GM18870 (cell line): ENCODE results near the gene PRR22.
A peak's percentile ranks its signal among the peaks of the same experiment; 100 is the strongest.

Experiments
- ATAC-seq: cut with Tn5 transposase; IDR thresholded peaks from one replicate; pipeline ENCODE4 v1.9.1; 2021; ENCODE audit warnings: moderate library complexity; ENCODE audit not compliant: unreplicated experiment

Gene PRR22

DNA sequence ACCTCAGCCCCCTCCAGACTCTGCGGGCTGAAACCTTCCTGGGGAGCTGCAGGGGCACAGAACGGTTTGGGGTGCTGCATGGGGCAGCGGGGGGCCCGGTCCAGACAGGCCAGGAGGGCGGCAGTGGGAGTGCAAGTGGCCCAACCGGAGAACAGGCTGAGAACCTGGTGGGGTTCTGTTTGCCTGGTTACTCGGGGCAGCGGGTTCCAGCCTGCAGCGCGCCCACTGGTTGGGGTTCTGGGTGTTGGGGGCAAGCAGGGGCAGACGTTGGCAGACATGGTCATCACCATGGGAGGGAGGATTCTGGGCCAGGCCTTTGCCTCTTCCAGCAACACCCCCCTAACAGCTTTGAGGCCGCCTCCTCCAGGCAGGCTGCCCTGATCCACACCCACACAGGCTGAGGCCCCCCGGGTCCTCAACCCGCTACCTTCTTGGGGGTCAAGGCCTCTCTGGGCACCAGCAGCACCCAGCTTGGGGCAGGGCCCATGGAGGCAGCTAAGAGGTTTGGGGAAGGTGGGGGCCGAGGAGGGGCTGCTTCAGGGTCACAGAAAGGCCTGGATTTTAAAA is at the start of gene PRR22:
Gene PRR22 (minus strand): TSS at position 166 of the 567 bp plus-strand sequence. CDS start 86 bp downstream, at position 80.
- no peak for ATAC-seq

DNA sequence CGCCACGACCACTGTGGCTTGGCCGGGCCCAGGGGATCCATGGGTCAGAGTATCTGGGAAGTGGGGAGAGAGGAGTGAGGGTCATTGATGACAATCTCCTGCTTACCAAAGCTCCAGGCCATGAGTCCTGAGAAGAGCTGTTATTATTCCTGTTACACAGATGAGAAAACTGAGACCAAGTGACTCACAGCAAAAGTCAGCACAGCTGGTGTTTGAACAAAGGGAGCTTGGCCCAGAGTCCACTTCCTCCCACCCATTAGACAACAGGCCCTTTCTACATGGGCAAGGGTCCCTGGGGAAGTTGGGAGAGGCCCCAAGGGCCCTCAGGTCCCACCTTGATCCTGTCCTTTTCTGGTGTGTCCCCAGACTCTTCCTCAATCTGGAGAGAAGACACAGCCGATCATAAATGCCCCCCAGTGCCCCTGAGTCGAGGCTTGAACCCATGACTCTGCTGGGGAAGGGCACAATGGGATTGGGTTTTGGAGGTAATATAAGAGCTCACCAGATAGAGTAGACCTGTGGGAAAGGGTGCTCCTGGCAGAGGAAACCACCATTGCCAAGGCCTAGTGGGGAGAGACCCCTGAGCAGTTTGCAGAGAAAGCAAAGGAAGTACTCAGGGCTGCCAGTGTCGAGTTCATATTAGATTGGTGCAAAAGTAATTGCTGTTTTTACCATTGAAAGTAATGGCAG is 48.1 kb upstream of the PRR22 start:
- ATAC-seq, result no peak

DNA sequence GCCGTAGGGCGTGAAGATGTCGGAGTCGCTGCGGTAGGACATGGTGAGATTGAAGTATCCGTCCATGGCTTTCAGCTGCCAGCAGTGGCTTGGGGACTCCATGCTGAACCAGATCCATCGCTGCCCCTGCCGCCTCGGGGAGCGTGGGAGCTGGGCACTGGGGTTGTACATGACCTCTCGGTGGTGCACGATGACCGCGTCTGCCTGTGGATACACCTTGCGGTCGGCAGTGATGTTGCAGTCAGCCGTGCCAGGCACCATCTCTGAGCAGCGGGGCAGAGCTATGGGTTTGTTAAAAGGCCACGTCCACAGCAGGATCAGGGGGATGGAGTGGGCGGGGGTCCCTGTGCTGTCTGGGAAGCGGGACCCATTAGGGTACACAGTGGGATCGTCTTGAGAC is 47.5 kb upstream of the PRR22 start:
- no peak for ATAC-seq

DNA sequence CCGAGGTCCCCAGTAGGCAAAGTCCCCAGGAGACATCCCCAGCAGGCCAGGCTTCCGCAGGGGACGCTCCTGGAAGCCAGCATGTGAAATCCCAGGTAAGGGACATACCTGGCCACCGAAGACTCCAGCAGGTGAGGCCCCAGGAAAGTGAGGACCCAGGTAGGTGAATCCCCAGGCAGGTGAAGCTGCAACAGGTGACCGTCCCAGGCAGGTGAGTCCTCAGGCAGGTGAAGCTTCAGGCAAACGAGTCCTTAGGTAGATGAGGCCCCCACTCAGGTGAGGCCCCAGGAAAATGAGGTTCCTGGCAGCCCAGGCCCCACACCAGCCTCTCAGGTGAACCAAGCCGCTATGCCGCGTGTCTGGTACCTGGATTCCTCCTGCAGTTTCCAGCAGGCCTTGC is 46.6 kb upstream of the PRR22 start:
- ATAC-seq, result no peak

DNA sequence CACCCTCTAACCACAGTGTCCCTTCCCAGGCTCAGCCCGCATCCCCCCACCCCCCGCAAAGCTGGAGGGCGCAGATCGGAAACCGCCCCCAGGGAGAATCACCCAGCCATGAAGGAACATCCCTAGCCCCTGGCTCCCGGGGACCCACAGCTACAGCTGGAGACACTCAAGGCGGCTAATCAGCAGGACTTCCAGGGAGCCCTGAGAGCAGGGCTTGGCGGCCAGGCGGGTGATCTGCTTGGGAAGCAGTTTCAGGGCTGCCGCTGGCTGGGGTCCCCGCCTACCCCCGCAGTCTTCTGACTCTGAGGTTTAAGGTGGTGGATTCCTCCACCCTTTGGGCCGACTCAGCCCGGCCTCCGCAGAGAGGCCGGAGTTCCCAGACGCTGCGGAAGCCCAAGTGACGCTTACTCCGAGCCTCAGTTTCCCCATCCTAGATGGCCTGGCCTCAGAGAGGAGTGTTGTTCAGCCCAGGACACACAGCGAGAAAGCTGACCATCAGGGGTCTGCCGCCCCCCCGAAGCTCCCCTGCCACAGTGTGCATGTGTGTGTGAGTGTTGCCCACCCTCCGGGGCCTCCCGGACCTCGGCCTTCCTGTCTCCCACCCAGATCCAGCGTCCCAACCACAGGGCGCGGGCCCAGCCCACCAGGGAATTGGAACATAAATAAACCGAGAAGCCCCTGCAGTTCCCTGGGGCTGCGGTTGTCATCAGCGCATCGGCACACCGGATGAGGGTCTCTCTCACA is 45.2 kb upstream of the PRR22 start:
- ATAC-seq, result no peak

DNA sequence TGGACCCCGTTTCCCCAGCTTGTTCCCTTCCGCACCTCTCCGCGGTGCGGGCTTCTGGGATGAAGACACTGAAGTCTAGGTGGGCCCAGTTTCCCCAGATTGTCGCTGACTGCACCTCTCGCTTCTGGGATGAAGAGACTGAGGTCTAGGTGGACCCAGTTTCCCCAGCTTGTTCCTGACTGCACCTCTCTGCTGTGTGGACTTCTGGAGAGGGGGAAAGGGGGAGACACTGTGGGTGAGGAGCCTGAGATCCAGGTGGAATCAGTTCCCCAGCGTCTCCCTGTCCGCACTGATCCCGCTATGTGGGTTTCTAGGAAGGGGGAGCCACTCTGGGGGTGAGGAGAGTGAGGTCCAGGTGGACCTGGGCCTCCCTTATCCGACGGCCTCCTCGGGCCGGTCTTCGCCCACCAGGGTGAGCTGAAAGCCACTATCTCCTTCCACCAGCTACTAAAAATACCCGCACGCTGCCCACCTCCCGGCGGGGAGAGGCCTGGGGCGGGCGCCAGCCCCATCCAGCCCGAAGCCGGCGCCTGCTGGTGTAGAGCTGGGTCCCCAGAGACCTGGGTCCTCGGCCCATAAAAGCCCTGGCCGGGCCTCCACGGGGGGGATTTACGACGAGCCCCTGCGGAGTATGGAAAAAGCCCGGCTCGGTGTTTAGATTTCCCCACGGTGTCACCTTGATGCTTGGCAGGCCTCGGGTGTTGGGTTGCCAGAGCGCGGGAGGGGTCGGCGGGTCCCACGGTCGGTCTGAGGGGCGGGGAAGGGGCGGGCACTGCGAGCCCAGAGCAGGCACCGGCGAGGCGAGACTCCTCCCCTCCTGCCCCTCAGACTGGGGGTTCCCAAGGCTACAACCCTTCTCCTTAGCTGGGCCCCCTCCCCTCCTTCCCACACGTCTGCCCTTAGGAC is 44.4 kb upstream of the PRR22 start:
- ATAC-seq, result no peak

DNA sequence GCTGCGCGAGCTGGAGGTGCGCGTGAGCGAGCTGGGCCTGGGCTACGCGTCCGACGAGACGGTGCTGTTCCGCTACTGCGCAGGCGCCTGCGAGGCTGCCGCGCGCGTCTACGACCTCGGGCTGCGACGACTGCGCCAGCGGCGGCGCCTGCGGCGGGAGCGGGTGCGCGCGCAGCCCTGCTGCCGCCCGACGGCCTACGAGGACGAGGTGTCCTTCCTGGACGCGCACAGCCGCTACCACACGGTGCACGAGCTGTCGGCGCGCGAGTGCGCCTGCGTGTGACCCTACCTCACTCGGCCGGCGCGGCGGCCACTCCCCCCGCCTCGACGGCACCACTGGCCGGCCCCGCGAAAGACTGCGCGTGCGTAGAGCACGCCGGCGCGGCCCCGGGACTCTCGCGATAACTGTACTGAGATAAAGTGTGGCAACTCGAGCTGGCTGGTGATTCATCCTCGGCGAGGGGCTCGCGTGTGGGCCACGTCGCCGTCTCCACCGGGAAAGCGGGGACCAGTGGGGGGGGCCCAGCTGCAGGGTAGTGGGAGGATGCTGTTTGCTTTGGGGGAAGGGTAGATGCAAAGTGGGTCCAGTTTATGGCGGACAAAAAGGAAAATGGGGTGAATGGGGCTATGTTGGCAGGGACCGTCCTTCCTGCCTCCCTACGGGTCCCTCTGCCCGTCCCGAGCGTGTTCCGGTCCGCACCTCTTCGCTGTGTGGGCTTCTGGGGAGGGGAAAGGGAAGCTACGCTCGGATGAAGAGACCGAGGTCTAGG is 43.5 kb upstream of the PRR22 start:
- peak; percentile 60 for ATAC-seq

DNA sequence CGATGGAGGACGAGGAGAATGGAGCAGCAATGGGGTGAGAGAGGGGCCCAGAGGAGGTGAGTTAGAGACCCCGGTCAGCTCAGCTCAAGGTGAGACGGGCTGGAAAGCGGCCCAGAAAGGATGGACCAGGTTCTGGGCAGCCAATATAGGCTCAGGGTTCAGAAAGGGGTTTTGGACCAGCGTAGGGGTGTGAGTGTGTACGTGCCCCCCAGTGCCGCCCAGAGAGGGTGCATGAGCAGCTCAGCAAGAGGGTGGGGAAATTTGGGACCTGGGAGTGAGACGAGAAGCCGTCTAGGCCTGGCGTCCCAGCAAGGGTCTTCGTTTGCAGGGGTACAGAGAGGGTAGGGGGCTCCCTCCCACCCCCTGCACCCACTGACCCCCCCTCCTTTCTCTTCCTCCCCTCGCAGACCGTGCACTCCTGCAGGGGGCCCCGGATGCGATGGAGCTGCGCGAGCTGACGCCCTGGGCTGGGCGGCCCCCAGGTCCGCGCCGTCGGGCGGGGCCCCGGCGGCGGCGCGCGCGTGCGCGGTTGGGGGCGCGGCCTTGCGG is 42.9 kb upstream of the PRR22 start:
- ATAC-seq, result no peak

DNA sequence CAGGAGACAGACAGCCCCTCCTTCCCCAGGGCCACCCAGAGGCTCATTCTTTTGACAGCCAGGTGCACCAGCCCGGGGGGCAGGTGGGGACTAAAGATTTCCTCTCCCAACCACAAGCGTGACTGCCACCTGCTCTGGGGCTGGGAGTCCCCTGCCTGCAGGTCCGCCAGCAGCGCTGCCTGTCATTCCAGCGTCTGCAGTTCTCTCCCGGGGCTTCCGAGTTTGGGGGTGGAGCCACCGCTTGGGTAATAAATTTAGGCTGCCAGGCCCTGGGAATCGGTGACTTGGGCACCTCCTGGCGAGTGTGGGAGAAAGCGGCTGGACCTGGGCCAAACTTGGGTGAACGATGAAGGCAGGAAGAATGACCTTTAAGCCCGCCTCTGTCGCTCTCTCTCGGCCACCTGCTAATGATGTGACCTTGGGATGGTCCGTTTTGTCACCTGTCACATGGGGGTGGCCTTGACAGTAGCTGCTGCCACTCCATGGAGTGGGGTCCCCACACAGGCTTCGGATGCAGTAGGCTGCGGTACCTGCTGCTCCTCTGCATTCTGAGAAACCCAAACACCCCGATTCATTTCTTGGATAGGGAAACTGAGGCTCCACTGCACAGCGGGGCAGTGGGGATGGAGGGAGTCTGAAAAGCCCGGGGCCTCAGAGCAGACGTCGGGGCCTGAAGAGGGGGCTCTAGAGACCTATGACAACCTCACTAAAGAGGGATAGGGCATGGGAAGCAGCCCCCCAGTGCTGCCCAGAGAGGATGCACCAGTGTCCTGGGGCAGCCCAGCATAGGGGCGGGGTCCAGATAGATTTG is 42.2 kb upstream of the PRR22 start:
- ATAC-seq, result no peak

DNA sequence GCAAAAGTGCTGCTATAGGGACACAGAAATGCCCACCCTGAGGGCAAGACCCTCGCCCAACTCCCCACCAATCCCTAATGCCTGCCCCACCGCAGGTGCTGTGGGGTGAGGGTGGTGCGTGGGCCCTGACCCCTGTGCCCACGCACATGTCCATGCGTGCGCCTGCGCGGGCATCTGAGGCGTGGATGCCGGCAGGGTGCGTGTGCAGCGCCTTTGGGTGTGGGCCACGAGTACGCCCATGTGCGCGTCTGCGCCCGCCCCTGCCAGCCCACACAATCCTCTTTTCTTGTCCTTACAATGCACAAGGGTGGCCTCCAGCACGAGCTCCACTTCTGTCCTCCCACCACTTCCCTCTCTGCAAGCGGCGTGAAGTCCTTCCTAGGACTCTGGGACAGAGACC is 40.6 kb upstream of the PRR22 start:
- no peak for ATAC-seq

DNA sequence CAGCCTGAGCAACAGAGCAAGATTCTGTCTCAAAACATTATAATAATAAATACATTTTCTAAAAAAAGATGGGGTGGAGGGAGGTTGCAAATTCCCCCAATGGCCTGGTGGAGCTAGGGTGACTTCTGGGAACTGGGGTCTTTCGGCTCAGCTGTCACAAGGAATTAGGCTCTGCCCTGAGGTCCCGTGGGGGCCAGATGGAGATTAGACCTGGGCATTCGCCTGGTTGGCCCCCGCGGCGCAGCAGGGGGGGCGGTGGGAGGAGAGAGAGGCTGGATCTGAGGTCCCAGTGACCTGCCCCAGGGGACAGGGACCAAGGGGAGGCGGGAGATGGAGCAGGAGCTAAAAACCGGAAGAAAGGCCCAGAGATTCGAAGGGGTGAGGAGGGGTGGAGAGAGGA is 40.2 kb upstream of the PRR22 start:
- no peak for ATAC-seq

DNA sequence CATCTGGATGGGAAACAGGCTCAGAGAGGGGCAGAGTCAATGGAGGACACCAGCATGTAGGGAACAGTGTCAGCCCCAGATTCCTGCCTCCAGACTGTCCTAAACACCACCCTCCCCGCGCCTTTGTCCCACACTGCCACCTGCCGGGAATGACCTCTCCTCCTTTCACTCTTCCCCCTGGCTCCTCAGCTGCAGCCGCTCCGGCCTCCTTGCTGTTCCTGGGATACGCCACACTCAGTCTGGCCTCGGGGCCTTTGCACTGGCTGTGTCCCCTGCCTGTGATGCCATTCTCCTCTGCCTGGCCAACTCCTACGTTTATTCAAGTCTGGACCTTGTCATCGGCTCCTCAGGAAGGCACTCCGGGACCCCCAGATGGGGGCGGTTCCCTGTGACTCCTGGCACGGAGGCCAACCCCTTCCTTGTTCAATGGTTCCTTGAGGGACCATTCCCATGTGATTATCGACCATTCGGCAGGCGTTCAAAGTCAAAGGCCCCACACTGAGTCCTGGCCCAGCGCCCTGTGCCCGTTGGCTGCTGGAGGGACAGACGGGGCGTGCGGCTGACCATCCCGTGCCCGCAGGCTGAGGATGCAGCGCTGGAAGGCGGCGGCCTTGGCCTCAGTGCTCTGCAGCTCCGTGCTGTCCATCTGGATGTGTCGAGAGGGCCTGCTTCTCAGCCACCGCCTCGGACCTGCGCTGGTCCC is 39.2 kb upstream of the PRR22 start:
- no peak for ATAC-seq

DNA sequence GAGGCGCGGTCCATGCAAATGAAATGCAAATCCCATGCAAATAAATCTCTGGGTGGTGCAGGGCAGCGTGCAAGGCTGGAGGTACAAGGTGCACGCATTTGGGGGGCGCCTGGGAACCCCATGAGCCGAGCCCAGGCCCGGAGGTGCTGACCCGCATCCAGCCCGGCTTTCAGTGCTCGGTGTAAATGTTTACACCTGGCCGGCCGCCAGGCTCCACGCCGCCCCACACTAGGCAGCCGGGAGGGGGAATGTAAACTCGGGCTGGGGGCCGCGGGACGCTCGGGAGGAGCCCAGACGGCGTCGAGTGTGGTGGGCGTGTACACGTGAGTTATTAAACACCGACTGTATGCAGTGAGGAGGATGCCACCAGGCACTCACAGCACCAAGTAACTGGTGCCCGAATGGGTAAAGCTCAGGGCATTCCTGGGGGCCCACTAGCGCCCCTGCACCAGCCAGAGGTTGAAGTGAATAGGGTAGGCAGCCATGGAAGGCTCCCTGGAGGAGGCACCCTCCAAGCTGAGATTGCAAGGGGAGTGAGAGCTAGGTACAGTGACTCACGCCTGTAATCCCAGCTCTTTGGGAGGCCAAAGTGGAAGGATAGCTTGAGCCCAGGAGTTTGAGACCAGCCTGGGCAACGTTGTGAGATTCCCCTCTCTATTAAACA is 37.8 kb upstream of the PRR22 start:
- ATAC-seq, result no peak

DNA sequence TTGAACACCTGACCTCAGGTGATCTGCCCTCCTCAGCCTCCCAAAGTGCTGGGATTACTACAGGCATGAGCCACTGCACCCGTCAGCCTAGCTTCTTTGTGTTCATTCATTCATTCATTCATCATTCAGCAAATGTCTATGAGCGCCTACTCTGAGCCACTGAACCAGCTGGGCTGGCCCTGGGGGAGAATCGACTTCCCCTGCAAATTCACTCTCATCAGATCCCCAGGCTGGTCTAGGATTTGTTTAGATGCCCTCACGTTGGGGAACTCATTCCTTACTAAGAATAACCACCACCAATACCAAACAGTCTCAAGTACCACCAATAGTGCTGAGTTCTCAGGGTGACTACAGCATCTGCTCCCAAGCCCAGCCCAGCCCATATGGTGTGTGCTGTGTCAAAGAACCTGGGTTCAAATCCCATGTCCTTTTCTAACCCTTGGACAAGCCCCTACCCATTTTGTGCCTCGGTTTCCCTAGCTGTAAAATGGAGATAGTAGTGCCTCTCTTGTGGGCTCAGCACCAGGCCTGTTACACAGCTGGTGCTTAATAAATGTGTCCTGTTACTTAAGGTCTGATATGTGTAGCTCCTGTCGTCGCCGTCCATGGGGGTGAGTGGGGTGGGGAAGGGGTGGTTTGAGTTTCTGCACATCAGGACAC is 37.1 kb upstream of the PRR22 start:
- ATAC-seq, result no peak

DNA sequence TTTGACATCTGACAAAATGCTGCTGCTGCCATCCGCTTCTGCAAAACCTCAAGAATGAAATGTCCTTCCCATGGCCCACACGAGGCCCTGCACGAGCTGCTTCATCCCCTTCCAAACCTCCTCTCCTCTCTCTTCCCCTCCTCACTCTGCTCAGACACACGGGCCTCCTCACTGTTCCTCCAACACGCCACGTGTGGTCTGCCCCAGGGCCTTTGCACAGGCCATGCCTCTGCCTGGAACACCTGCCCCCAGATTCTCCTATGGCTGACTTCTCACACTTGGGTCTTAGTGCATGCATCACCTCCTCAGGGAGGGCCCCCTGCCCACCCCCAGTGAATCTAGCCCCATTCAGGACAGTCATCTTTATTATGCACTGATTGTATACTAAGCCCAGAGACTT is 36.2 kb upstream of the PRR22 start:
- no peak for ATAC-seq

DNA sequence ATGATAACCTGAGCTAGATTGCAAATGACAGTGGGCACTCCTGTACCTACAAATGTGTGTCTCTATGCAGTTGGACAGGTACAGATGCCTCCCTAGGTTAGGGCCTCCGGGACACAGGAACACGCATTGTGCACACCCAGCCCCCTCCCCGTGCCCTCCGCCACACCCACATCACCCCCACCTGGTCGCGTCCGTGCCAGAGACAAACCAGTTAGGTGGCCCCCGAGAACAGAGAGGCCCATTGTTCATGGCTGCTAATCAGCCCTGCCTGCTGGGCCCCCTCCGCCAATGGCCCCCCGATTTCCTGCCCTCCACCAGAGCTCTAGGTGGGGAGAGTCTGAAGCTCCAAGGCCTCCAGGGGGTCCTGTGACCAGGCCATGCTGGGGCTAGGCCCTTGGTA is 34.0 kb upstream of the PRR22 start:
- no peak for ATAC-seq

DNA sequence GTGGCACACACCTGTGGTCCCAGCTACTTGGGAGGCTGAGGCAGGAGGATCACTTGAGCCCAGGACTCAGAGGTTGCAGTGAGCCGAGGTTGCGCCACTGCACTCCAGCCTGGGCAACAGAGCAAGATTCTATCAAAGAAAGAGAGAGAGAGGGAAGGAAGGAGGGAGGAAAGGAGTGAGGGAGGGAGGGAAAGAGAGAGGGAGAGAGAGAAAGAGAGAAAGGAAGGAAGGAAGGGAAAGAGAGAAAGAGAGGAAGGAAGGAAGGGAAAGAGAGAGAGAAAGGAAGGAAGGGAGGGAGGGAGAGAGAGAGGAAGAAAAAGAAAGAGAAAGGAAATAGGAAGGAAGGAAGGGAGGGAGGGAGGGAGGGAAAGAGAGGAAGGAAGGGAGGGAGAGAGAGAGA is 32.7 kb upstream of the PRR22 start:
- no peak for ATAC-seq

DNA sequence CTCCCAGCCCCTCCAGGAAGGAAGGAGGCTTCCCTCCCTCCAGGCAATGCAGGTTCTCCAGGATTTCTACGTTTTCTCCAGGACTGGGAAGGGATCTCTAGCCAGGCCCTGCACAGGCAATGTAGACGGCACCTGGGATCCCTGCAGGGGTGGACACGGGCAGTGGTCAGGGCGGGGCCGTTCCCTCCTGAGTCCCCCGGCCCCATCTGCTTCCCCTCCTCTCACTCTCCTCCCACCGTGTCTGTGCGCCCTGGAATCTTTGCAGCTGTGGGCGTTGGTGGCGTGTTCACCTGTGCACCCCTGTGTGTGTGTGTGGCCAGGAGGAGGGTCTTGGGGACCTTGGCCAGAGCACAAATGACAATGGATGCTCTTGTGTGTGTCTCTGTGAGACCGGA is 30.3 kb upstream of the PRR22 start:
- ATAC-seq, result no peak
